GM13976 (cell line): ENCODE results near the gene NR3C2.

ENCODE experiments used
- DNase-seq: peaks from one replicate; pipeline ENCODE4 v3.0.0; 2012; ENCODE audit warnings: low spot score
- CTCF ChIP-seq: IDR thresholded peaks from 2 replicates; pipeline ENCODE4 v1.5.1; 2012; ENCODE audit warnings: borderline replicate concordance, mild to moderate bottlenecking; ENCODE audit not compliant: insufficient read depth; ENCODE audit errors: extremely low read depth, missing control alignments, control extremely low read depth
- in situ Hi-C: fragments of 300-500 bp; cut with MboI; formaldehyde crosslinking; loops from one replicate; pipeline ENCODE4 v1.12.0; 2022; ENCODE audit warnings: low sequenced_read_pairs, mixed read lengths, inconsistent platforms; ENCODE audit not compliant: unreplicated experiment

NR3C2 gene

GRCh38 chr4:148103597-148104355 is 338.4 kb downstream of the NR3C2 start:
- in situ Hi-C loops, result no loop called here
- no peak for TF ChIP-seq CTCF
- no peak for DNase-seq

- no peak for DNase-seq
- in situ Hi-C loops, result no loop called here
- no peak for TF ChIP-seq CTCF
Observed at GRCh38 chr4:148101790-148102189, 340.4 kb downstream of the NR3C2 start.

- in situ Hi-C loops, result no loop called here
- no peak for DNase-seq
- no peak for TF ChIP-seq CTCF
Observed at GRCh38 chr4:148101235-148101634, 341.0 kb downstream of the NR3C2 start.

- in situ Hi-C loops, result no loop called here
- no peak for DNase-seq
- TF ChIP-seq CTCF, result no peak
Observed at GRCh38 chr4:148097801-148098200, 344.4 kb downstream of the NR3C2 start.

GRCh38 chr4:148095346-148095923 is 346.8 kb downstream of the NR3C2 start:
- TF ChIP-seq CTCF, result no peak
- in situ Hi-C loops, result no loop called here
- DNase-seq, result no peak

- no peak for TF ChIP-seq CTCF
- in situ Hi-C loops, result no loop called here
Observed at GRCh38 chr4:148094149-148094548, 348.1 kb downstream of the NR3C2 start.

GRCh38 chr4:148093065-148093464 is 349.1 kb downstream of the NR3C2 start:
- in situ Hi-C loops, result no loop called here
- TF ChIP-seq CTCF, result no peak
- no peak for DNase-seq

More at GRCh38 chr4:148094149-148094548, 348.1 kb downstream of the NR3C2 start:
- no peak for DNase-seq
